IMR-90 (cell line): ENCODE data around the gene STK33. TPM values are rescaled to one million over a fixed set of nuclear protein-coding genes. Genes with fewer than 3 reads are reported as not detected.

Experiments used
- ATAC-seq: fragments of 200-7000 bp; cut with Tn5 transposase; 2 replicates; pipeline ENCODE4 v1.9.1; 2020; ENCODE audit warnings: low read depth, mild to moderate bottlenecking, moderate library complexity
- BruUV-seq: library from RNA; stranded (reverse); fragments of 400-500 nt; replicated peaks from 2 replicates; lab custom pipeline; 2021; lab: Mats Ljungman, UMichigan
- CTCF ChIA-PET: fragments of 300-600 bp; formaldehyde crosslinking; extraction: SDS; loops from one replicate; lab custom pipeline; 2021; ENCODE audit warnings: antibody characterized with exemption; lab: Yijun Ruan, JAX
- POLR2A ChIA-PET: fragments of 300-600 bp; sonication (Branson Sonifier 250); formaldehyde crosslinking; loops from one replicate; lab custom pipeline; 2022; ENCODE audit warnings: antibody characterized with exemption; ENCODE audit not compliant: unreplicated experiment; lab: Charles Lee
- DNase-seq: peaks from one replicate; pipeline ENCODE4 v3.0.0; 2013
- H2AFZ ChIP-seq: replicated peaks from 2 replicates; pipeline ENCODE3; 2013; ENCODE audit warnings: low read length, mild to moderate bottlenecking; ENCODE audit not compliant: poor library complexity
- H2AK5ac ChIP-seq: 2 replicates; pipeline ENCODE4 v1.6.1; 2013; ENCODE audit warnings: low read depth, low read length, inconsistent platforms
- H2AK9ac ChIP-seq: replicated peaks from 2 replicates; pipeline ENCODE3; 2013; ENCODE audit warnings: mild to moderate bottlenecking, low read depth, low read length, moderate library complexity; ENCODE audit not compliant: poor library complexity
- H2BK120ac ChIP-seq: 2 replicates; pipeline ENCODE4 v1.6.1; 2013; ENCODE audit warnings: low read depth, low read length, inconsistent platforms
- H2BK15ac ChIP-seq: 3 replicates; pipeline ENCODE4 v1.6.1; 2013; ENCODE audit warnings: low read depth, low read length, inconsistent platforms
- H2BK20ac ChIP-seq: 2 replicates; pipeline ENCODE4 v1.6.1; 2013; ENCODE audit warnings: low read depth, mild to moderate bottlenecking, inconsistent platforms, low read length, moderate library complexity
- H2BK5ac ChIP-seq: 2 replicates; pipeline ENCODE4 v1.6.1; 2013; ENCODE audit warnings: mild to moderate bottlenecking, low read depth, low read length, inconsistent platforms; ENCODE audit not compliant: poor library complexity, severe bottlenecking
- H3K14ac ChIP-seq: replicated peaks from 2 replicates; pipeline ENCODE4 v1.6.1; 2013; ENCODE audit warnings: low read depth, low read length, inconsistent platforms
- H3K18ac ChIP-seq: 2 replicates; pipeline ENCODE4 v1.6.1; 2013; ENCODE audit warnings: low read depth, low read length, control low read depth
- H3K23ac ChIP-seq: 2 replicates; pipeline ENCODE4 v1.6.1; 2013; ENCODE audit warnings: low read depth, low read length, inconsistent platforms
- H3K27ac ChIP-seq: 2 replicates; pipeline ENCODE4 v1.5.1; 2013; ENCODE audit warnings: mild to moderate bottlenecking, control low read depth, low read length; ENCODE audit not compliant: insufficient read depth
- H3K27me3 ChIP-seq: 2 replicates; pipeline ENCODE4 v1.6.1; 2013; ENCODE audit warnings: low read length; ENCODE audit not compliant: control insufficient read depth, insufficient read depth
- H3K36me3 ChIP-seq: 2 replicates; pipeline ENCODE4 v1.6.1; 2013; ENCODE audit warnings: low read length, mixed read lengths; ENCODE audit not compliant: control insufficient read depth, insufficient read depth
- H3K4ac ChIP-seq: 2 replicates; pipeline ENCODE4 v1.6.1; 2013; ENCODE audit warnings: low read depth, low read length, inconsistent platforms
- H3K4me1 ChIP-seq: 2 replicates; pipeline ENCODE4 v1.6.1; 2013; ENCODE audit warnings: low read length, mixed read lengths; ENCODE audit not compliant: control insufficient read depth, insufficient read depth
- H3K4me2 ChIP-seq: 2 replicates; pipeline ENCODE4 v1.6.1; 2013; ENCODE audit warnings: low read depth, mild to moderate bottlenecking, control low read depth, low read length, moderate library complexity
- H3K4me3 ChIP-seq: 2 replicates; pipeline ENCODE4 v1.5.1; 2013; ENCODE audit warnings: low read depth, mild to moderate bottlenecking, control low read depth, low read length, moderate library complexity; ENCODE audit not compliant: insufficient read depth
- H3K56ac ChIP-seq: 2 replicates; pipeline ENCODE4 v1.6.1; 2013; ENCODE audit warnings: low read length, inconsistent platforms; ENCODE audit not compliant: insufficient read depth; ENCODE audit errors: extremely low read depth
- H3K79me1 ChIP-seq, 2 experiments: 2 replicates each; pipeline ENCODE4 v1.6.1; 2013; ENCODE audit warnings: low read length in 2 of 2, inconsistent platforms in 1 of 2, low read depth in 1 of 2
- H3K9ac ChIP-seq: 2 replicates; pipeline ENCODE4 v1.6.1; 2013; ENCODE audit warnings: low read depth, low read length, control low read depth
- H3K9me1 ChIP-seq: 2 replicates; pipeline ENCODE4 v1.6.1; 2013; ENCODE audit warnings: low read length, inconsistent platforms; ENCODE audit not compliant: insufficient read depth
- H3K9me3 ChIP-seq: 2 replicates; pipeline ENCODE4 v1.6.1; 2013; ENCODE audit warnings: low read length; ENCODE audit not compliant: control insufficient read depth, insufficient read depth
- H4K20me1 ChIP-seq: 2 replicates; pipeline ENCODE4 v1.6.1; 2013; ENCODE audit warnings: low read length, inconsistent platforms; ENCODE audit not compliant: insufficient read depth
- H4K5ac ChIP-seq: 2 replicates; pipeline ENCODE4 v1.6.1; 2013; ENCODE audit warnings: mild to moderate bottlenecking, low read depth, low read length, control low read depth
- H4K8ac ChIP-seq, 2 experiments: 2 replicates each; pipeline ENCODE4 v1.6.1; 2013; ENCODE audit warnings: low read depth in 2 of 2, low read length in 2 of 2, control low read depth in 1 of 2, inconsistent platforms in 1 of 2
- H4K91ac ChIP-seq: 2 replicates; pipeline ENCODE4 v1.6.1; 2013; ENCODE audit warnings: low read depth, low read length, inconsistent platforms; ENCODE audit not compliant: insufficient read depth
- BHLHE40 ChIP-seq: fragments of 150-350 bp; IDR thresholded peaks from 2 replicates; pipeline ENCODE4 v1.6.1; 2016; ENCODE audit warnings: mild to moderate bottlenecking, low read depth, low read length
- CEBPB ChIP-seq: IDR thresholded peaks from 2 replicates; pipeline ENCODE4 v1.6.1; 2012; ENCODE audit warnings: low read depth, low read length, improper control_type of control experiment
- MAZ ChIP-seq: IDR thresholded peaks from 2 replicates; pipeline ENCODE4 v1.6.1; 2012; ENCODE audit warnings: low read depth, mild to moderate bottlenecking, low read length, improper control_type of control experiment, moderate library complexity, borderline replicate concordance
- MXI1 ChIP-seq: IDR thresholded peaks from 2 replicates; pipeline ENCODE4 v1.6.1; 2012; ENCODE audit warnings: low read depth, mild to moderate bottlenecking, low read length, moderate library complexity, borderline replicate concordance
- POLR2A ChIP-seq: IDR thresholded peaks from 2 replicates; pipeline ENCODE4 v1.6.1; 2012; ENCODE audit warnings: mild to moderate bottlenecking, low read depth, low read length
- RAD21 ChIP-seq: IDR thresholded peaks from 2 replicates; pipeline ENCODE4 v1.6.1; 2012; ENCODE audit warnings: low read length, improper control_type of control experiment
- RFX5 ChIP-seq: IDR thresholded peaks from 2 replicates; pipeline ENCODE4 v1.8.0; 2012; ENCODE audit warnings: low read depth, mild to moderate bottlenecking, low read length, moderate library complexity
- USF2 ChIP-seq: fragments of 150-350 bp; IDR thresholded peaks from 2 replicates; pipeline ENCODE4 v1.6.1; 2017; ENCODE audit warnings: mild to moderate bottlenecking, antibody characterized with exemption, low read length, low read depth
- WGBS, 2 experiments: methylation state at CpG; one replicate each; pipeline versions ENCODE4 v1.1.5 to v1.1.7; 2013; ENCODE audit warnings: missing lambda C conversion rate in 2 of 2; ENCODE audit not compliant: insufficient read length in 1 of 2; ENCODE audit errors: extremely low coverage in 2 of 2; 5-methylcytosine and 5-hydroxymethylcytosine counted together
- dilution Hi-C: fragments of 300-500 bp; cut with HindIII; formaldehyde crosslinking; loops from one replicate; pipeline ENCODE4 v1.14.3; 2018; ENCODE audit warnings: low sequenced_read_pairs; ENCODE audit not compliant: unreplicated experiment
- in situ Hi-C: fragments of 300-500 bp; cut with MboI; formaldehyde crosslinking; loops from 3 replicates; pipeline ENCODE4 v1.14.3; 2019; ENCODE audit warnings: low sequenced_read_pairs, inconsistent platforms, mixed read lengths
- intact Hi-C: fragments of 100-400 bp; cut with micrococcal nuclease; formaldehyde crosslinking; loops from 2 replicates; pipeline ENCODE4 v1.10.0; 2022
- polyA plus RNA-seq, 3 experiments: library from polyadenylated mRNA; depleted of rRNA; stranded (reverse); fragments of >200 nt; gene quantifications; 2 replicates each; pipeline ENCODE4 v1.2.3, GENCODE V29; 2012; ENCODE audit warnings: low replicate concordance in 1 of 3
- total RNA-seq: library from RNA; depleted of rRNA; stranded (reverse); fragments of >200 nt; gene quantifications from 2 replicates; pipeline ENCODE4 v1.2.3, GENCODE V29; 2012

The STK33 gene
- total and polyA plus RNA-seq, 2 of the 4 experiments (the other 2 are of a cell fraction) = 2.3 to 2.6 TPM

- H2BK20ac ChIP-seq = no peak overlapping the region
- H4K20me1 ChIP-seq = no peaks in the 10 kb centered on the region
- H3K36me3 ChIP-seq = no peaks in the 10 kb centered on the region
- H3K4me3 ChIP-seq = no peak overlapping the region
- H3K23ac ChIP-seq = no peak overlapping the region
- no peak overlapping the region for H2BK5ac ChIP-seq
- no peaks in the 10 kb centered on the region for H3K4me1 ChIP-seq
- no CpG with 5 or more reads among the region's 3 CpGs for WGBS, 2 experiments
- no peak overlapping the region for H3K4me2 ChIP-seq
- no peak overlapping the region for H3K9ac ChIP-seq
- ATAC-seq (no peak), DNase-seq (no peak)
- H2AFZ ChIP-seq = no peak overlapping the region
- H3K18ac ChIP-seq = no peak overlapping the region
- in situ Hi-C loops (loop anchor here (10.0 kb wide), 1 partner anchor 227 kb away; no protein-coding TSS in a partner anchor), dilution Hi-C loops (no loop called here), intact Hi-C loops (no loop called here)
- no peak overlapping the region for H2BK120ac ChIP-seq
- no peak overlapping the region for H4K91ac ChIP-seq
- peaks cover 5% of the 10 kb centered on the region for H3K27me3 ChIP-seq
- ChIA-PET CTCF (no interaction called here), POLR2A (no interaction called here)
- H2AK9ac ChIP-seq = no peak overlapping the region
- TF ChIP-seq MAZ = no peak
- TF ChIP-seq USF2 = no peak
- TF ChIP-seq POLR2A = no peak
- TF ChIP-seq BHLHE40 = no peak
- no peak for TF ChIP-seq RFX5
- TF ChIP-seq MXI1 = no peak
- TF ChIP-seq CEBPB = no peak
- no peak for TF ChIP-seq RAD21
- no peak overlapping the region for H3K4ac ChIP-seq
- H3K79me1 ChIP-seq = no peaks in the 10 kb centered on the region
- no peak overlapping the region for H4K5ac ChIP-seq
- BruUV-seq = no TSS peak
- no peak overlapping the region for H2AK5ac ChIP-seq
- peaks cover 4% of the 10 kb centered on the region for H3K9me3 ChIP-seq
- no peak overlapping the region for H3K56ac ChIP-seq
- no peak overlapping the region for H4K8ac ChIP-seq
- H3K9me1 ChIP-seq = no peaks in the 10 kb centered on the region
- H3K14ac ChIP-seq = no peak overlapping the region
- no peak overlapping the region for H3K27ac ChIP-seq
- H2BK15ac ChIP-seq = no peak overlapping the region
Observed at GRCh38 chr11:8561461-8561860, 32.6 kb downstream of the STK33 start.
